HEK293T (cell line): ENCODE measurements around the gene WWOX.

Experiments
- CTBP1 ChIP-seq: fragments of 450-650 bp; IDR thresholded peaks from 2 replicates; pipeline ENCODE4 v1.6.1; 2016; ENCODE audit warnings: borderline replicate concordance
- ELF4 ChIP-seq: fragments of 450-650 bp; IDR thresholded peaks from 2 replicates; pipeline ENCODE4 v1.6.1; 2017; ENCODE audit warnings: antibody characterized with exemption
- FOXK2 ChIP-seq: fragments of 450-650 bp; IDR thresholded peaks from 2 replicates; pipeline ENCODE4 v1.6.1; 2016; ENCODE audit warnings: mild to moderate bottlenecking
- FOXM1 ChIP-seq: fragments of 450-650 bp; IDR thresholded peaks from 2 replicates; pipeline ENCODE4 v1.6.1; 2017; ENCODE audit warnings: mild to moderate bottlenecking, borderline replicate concordance
- HDGF ChIP-seq: fragments of 450-650 bp; IDR thresholded peaks from 2 replicates; pipeline ENCODE4 v1.6.1; 2017; ENCODE audit warnings: antibody characterized with exemption, borderline replicate concordance
- LEF1 ChIP-seq: fragments of 450-650 bp; IDR thresholded peaks from 2 replicates; pipeline ENCODE4 v1.6.1; 2017; ENCODE audit warnings: mild to moderate bottlenecking, borderline replicate concordance
- NFRKB ChIP-seq: fragments of 450-650 bp; IDR thresholded peaks from 2 replicates; pipeline ENCODE4 v1.6.1; 2016; ENCODE audit warnings: mild to moderate bottlenecking, moderate library complexity
- SP1 ChIP-seq: fragments of 450-650 bp; IDR thresholded peaks from 2 replicates; pipeline ENCODE4 v1.6.1; 2017
- SUZ12 ChIP-seq: fragments of 450-650 bp; IDR thresholded peaks from 2 replicates; pipeline ENCODE4 v1.6.1; 2016; ENCODE audit warnings: mild to moderate bottlenecking
- TARDBP ChIP-seq: fragments of 450-650 bp; IDR thresholded peaks from 2 replicates; pipeline ENCODE4 v1.6.1; 2016

GRCh38 chr16:79042141-79042540 is 942.7 kb downstream of the WWOX start:
- TF ChIP-seq SP1, result no peak
- no peak for TF ChIP-seq LEF1
- no peak for TF ChIP-seq FOXM1
- TF ChIP-seq SUZ12, result no peak
- no peak for TF ChIP-seq CTBP1
- TF ChIP-seq HDGF, result no peak
- TF ChIP-seq FOXK2, result no peak
- no peak for TF ChIP-seq TARDBP
- no peak for TF ChIP-seq NFRKB
- TF ChIP-seq ELF4, result no peak
